Activated naive CD4-positive, alpha-beta T cell treated with anti-CD3 and anti-CD28 coated beads, Interleukin-2, amount 10 ng/mL, durations not matched to agents 7 days and 5 days (primary cell): ENCODE measurements around the gene TMEM233.

ENCODE experiments used
- CTCF ChIA-PET: fragments of 350-600 bp; sonication (Branson Sonifier 250); formaldehyde crosslinking; loops from one replicate; lab custom pipeline; 2021; ENCODE audit warnings: antibody characterized with exemption; lab: Charles Lee
- DNase-seq: peaks from one replicate; pipeline ENCODE4 v3.0.0-alpha.2; 2020
- H3K27ac Mint-ChIP-seq: one replicate; pipeline ENCODE4 v1.8.0; 2021; ENCODE audit warnings: mild to moderate bottlenecking, moderate library complexity, mixed read lengths
- H3K27me3 Mint-ChIP-seq: one replicate; pipeline ENCODE4 v1.8.0; 2021; ENCODE audit warnings: mild to moderate bottlenecking, mixed read lengths
- H3K36me3 Mint-ChIP-seq: one replicate; pipeline ENCODE4 v1.8.0; 2021; ENCODE audit warnings: mixed read lengths
- H3K4me1 Mint-ChIP-seq: one replicate; pipeline ENCODE4 v1.8.0; 2021; ENCODE audit warnings: mixed read lengths
- H3K4me3 Mint-ChIP-seq: one replicate; pipeline ENCODE4 v1.8.0; 2021; ENCODE audit warnings: mild to moderate bottlenecking, moderate library complexity, mixed read lengths
- H3K9me3 Mint-ChIP-seq: one replicate; pipeline ENCODE4 v1.8.0; 2021; ENCODE audit warnings: mixed read lengths

Gene TMEM233

DNA sequence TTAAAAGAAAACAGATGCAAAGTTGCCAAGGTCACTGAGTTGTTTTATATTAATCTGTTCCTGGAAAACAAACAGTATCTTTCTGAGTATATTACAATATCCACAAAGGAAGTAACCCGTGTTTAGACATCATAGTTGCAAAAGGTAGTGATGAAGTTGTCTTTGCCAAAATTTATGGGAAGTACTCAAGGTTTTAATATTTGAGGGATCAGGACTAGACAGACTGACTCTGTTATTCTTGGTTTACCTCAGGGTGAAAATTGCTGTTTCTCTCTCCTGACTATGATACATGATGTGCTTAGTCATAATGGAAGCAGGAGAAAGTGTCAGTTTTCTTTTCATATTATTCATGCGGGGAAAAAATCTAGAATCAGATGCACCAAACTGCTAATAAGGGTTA is 28.3 kb downstream of the TMEM233 start:
- CTCF ChIA-PET = interaction anchor here (0.6 to 0.8 kb wide), 3 partner anchors 21 to 215 kb away, joined by 3 read pairs; no protein-coding TSS in a partner anchor
- Mint-ChIP-seq H3K27me3 (peaks cover 31% of the 10 kb centered on the region), H3K4me1 (no peaks in the 10 kb centered on the region), H3K9me3 (peaks cover 5% of the 10 kb centered on the region), H3K36me3 (no peaks in the 10 kb centered on the region), H3K27ac (no peak overlapping the region), H3K4me3 (no peak overlapping the region)
- DNase-seq = no peak

- Mint-ChIP-seq H3K36me3 (no peaks in the 10 kb centered on the region), H3K27me3 (peaks cover 22% of the 10 kb centered on the region), H3K9me3 (no peaks in the 10 kb centered on the region), H3K4me3 (no peak overlapping the region), H3K4me1 (no peaks in the 10 kb centered on the region), H3K27ac (no peak overlapping the region)
- no peak for DNase-seq
- CTCF ChIA-PET = no interaction called here
Measured at GRCh38 chr12:119624966-119625365, 31.4 kb downstream of the TMEM233 start.

- Mint-ChIP-seq H3K4me1 (no peaks in the 10 kb centered on the region), H3K9me3 (no peaks in the 10 kb centered on the region), H3K4me3 (no peak overlapping the region), H3K27me3 (peaks cover 23% of the 10 kb centered on the region), H3K36me3 (no peaks in the 10 kb centered on the region), H3K27ac (no peak overlapping the region)
- CTCF ChIA-PET = interaction anchor here (1.0 kb wide), 1 partner anchor 19 kb away, joined by 3 read pairs; no protein-coding TSS in a partner anchor
- no peak for DNase-seq
Measured at GRCh38 chr12:119627019-119627643, 33.6 kb downstream of the TMEM233 start.

DNA sequence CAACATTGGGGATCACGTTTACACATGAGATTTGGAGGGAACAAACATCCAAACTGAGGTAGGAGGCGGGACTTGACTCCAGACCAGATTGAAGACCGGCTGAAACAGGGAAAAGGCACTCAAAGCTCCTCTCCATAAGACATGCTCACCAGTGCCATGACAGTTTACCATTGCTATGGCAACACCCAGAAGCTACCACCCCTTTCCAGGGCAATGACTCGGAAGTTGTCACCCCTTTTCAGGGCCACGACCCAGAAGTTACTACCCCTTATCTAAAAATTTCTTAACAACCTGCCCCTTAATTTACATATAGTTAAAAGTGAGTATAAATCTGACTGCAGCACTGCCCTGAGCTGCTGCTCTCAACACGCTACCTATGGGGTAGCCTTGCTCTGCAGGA is 34.1 kb downstream of the TMEM233 start:
- peaks cover 23% of the 10 kb centered on the region for H3K27me3 Mint-ChIP-seq
- DNase-seq = no peak
- H3K27ac Mint-ChIP-seq = no peak overlapping the region
- H3K4me3 Mint-ChIP-seq = no peak overlapping the region
- no peaks in the 10 kb centered on the region for H3K4me1 Mint-ChIP-seq
- no peaks in the 10 kb centered on the region for H3K9me3 Mint-ChIP-seq
- no peaks in the 10 kb centered on the region for H3K36me3 Mint-ChIP-seq
- CTCF ChIA-PET = interaction anchor here (1.0 kb wide), 1 partner anchor 19 kb away, joined by 3 read pairs; no protein-coding TSS in a partner anchor

DNA sequence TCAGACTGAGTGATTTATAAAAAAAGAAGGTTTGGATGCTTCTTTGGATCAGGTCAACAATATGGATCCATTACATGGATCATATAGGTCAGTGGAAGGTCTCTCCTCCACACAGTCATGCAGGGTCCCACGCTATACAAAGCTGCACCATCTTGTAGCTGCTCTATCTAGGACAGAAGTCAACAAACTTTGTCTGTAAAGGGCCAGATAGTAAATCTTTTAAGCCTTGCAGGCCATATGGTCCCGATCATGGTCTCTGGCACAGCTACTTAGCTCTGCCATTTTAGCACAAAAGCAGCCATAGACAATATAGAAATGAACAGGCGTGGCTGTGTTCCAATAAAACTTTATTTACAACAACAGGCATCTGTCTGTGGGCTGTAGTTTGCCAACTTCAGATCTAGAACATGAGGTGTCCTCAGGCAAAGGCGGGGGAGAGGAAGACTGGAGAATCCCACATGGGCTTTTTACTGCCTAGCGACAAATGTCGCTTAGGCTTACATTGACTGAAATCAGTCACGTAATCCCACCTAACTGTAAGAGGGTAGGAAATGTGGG is 36.7 kb downstream of the TMEM233 start:
- Mint-ChIP-seq H3K9me3 (no peaks in the 10 kb centered on the region), H3K36me3 (no peaks in the 10 kb centered on the region), H3K27ac (no peak overlapping the region), H3K4me1 (no peaks in the 10 kb centered on the region), H3K4me3 (no peak overlapping the region), H3K27me3 (peaks cover 24% of the 10 kb centered on the region)
- CTCF ChIA-PET = no interaction called here
- DNase-seq = no peak

GRCh38 chr12:119630962-119631550 is 37.5 kb downstream of the TMEM233 start:
- Mint-ChIP-seq H3K36me3 (no peaks in the 10 kb centered on the region), H3K27ac (no peak overlapping the region), H3K9me3 (no peaks in the 10 kb centered on the region), H3K4me1 (no peaks in the 10 kb centered on the region), H3K27me3 (peaks cover 31% of the 10 kb centered on the region), H3K4me3 (no peak overlapping the region)
- CTCF ChIA-PET = interaction anchor here (1.4 kb wide), 1 partner anchor 18 kb away, joined by 3 read pairs; no protein-coding TSS in a partner anchor
- no peak for DNase-seq

DNA sequence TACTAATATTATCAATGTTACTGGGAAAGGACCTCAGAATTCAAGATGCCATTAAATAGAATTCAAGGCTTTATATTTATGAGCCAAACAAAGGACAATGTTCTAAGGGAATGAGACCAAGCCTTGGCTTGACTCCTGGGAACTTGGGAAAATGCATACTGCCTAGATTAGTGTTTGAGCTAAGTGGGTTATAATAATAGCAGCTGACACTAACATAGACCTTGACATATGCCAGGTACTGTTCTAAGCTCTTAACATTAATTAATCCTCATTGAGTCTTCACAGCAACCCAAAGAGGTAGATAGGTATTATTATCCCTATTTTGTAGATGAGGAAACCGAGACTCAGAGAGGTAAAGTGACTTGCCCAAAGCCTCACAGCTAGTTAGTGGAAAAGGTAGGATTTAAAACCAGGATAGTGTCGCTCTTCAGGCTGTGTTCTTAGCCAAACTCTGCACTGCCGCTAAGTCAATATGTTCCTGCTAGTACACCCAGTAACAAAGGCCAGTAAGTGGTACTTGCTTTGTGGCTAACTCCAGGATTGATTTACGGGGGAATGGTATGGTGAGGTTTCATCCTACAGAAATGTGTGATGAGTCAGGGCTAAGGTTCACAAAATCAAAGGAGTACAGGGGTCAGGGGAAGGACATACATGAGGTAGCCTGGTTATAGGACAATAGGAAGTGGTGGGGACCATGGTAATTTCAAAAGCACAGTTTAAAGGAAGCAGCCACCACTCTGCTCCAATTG is 38.5 kb downstream of the TMEM233 start:
- no peak for DNase-seq
- Mint-ChIP-seq H3K4me1 (no peaks in the 10 kb centered on the region), H3K9me3 (no peaks in the 10 kb centered on the region), H3K4me3 (no peak overlapping the region), H3K27ac (no peak overlapping the region), H3K36me3 (no peaks in the 10 kb centered on the region), H3K27me3 (peaks cover 31% of the 10 kb centered on the region)
- CTCF ChIA-PET = interaction anchor here (1.4 kb wide), 1 partner anchor 17 kb away, joined by 3 read pairs; no protein-coding TSS in a partner anchor

DNA sequence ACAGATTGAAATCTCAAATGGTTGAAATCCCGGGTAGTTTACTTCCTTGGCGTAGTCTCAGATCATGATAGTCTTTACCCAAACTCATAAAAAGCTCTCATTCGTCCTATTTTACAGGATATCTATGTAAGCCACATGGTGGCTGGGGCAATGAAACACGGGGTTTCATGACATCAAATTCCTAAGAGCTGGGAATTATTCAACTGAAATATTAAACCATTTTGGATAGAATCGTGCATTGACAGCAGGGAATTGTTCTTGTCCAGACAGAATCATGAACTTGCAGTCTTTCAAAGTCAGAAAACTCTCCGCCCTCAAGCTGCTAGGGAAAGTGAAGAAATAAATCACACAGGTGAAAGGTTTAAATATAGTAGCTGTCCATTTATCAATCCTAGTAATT is 41.2 kb downstream of the TMEM233 start:
- Mint-ChIP-seq H3K9me3 (no peaks in the 10 kb centered on the region), H3K4me1 (no peaks in the 10 kb centered on the region), H3K27me3 (peaks cover 31% of the 10 kb centered on the region), H3K27ac (no peak overlapping the region), H3K4me3 (no peak overlapping the region), H3K36me3 (no peaks in the 10 kb centered on the region)
- no peak for DNase-seq
- CTCF ChIA-PET = interaction anchor here (1.3 kb wide), 1 partner anchor 15 kb away, joined by 4 read pairs; no protein-coding TSS in a partner anchor

GRCh38 chr12:119642986-119643385 is 49.4 kb downstream of the TMEM233 start:
- no peak for DNase-seq
- H3K9me3 Mint-ChIP-seq = no peaks in the 10 kb centered on the region
- no peaks in the 10 kb centered on the region for H3K36me3 Mint-ChIP-seq
- CTCF ChIA-PET = interaction anchor here (0.5 to 0.7 kb wide), 2 partner anchors 13 to 21 kb away, joined by 3 read pairs; no protein-coding TSS in a partner anchor
- H3K27ac Mint-ChIP-seq = no peak overlapping the region
- no peaks in the 10 kb centered on the region for H3K4me1 Mint-ChIP-seq
- H3K4me3 Mint-ChIP-seq = no peak overlapping the region
- H3K27me3 Mint-ChIP-seq = peaks cover 4% of the 10 kb centered on the region

DNA sequence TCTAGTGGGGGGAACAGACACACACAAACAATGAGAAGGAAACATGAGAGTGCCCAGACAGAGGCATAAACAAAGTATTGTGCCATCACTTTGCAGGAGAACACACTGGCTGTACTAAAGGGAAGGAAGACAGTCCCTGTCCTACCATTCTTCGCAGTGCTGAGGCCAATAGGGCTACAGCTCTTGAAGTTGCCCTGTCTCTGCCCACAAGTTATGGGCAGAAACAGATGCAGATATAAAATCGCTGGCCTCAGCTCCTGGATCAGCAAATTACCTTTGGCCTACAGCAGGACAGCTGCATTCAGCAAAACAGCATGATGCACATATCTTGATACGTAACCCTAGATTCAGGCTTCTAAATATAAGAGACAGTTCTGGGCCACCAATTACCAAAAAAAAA is 51.4 kb downstream of the TMEM233 start:
- Mint-ChIP-seq H3K4me3 (no peak overlapping the region), H3K27me3 (peaks cover 7% of the 10 kb centered on the region), H3K9me3 (no peaks in the 10 kb centered on the region), H3K27ac (no peak overlapping the region), H3K36me3 (no peaks in the 10 kb centered on the region), H3K4me1 (no peaks in the 10 kb centered on the region)
- CTCF ChIA-PET = interaction anchor here (0.8 kb wide), 1 partner anchor 50 kb away, joined by 3 read pairs; no protein-coding TSS in a partner anchor
- no peak for DNase-seq

DNA sequence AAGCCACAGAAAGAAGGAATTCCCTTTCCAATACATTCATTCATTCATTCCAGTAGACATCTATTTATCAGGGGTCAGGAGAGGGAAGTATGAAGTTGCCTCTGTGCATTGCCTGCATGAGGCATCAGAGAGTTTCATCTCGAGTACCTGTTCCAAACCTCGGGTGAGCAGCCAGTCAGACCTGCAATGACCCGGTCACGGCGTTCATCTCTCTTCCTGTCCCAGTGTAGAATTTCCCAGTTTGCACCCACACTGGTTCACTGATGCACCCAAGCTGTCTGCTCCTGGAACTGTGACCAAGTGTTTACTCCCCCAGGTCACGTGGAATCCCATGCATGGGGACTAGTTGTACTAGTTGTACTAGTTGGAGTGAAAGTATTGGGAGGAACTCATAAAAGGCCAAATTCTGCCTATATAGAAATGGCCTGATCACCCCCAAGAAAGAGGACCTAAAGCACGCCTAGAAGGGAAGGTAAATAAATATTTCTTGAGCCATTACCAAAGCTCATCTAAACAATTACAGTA is 52.0 kb downstream of the TMEM233 start:
- Mint-ChIP-seq H3K4me3 (no peak overlapping the region), H3K27me3 (peaks cover 7% of the 10 kb centered on the region), H3K9me3 (no peaks in the 10 kb centered on the region), H3K4me1 (no peaks in the 10 kb centered on the region), H3K36me3 (no peaks in the 10 kb centered on the region), H3K27ac (no peak overlapping the region)
- DNase-seq = no peak
- CTCF ChIA-PET = no interaction called here

- no peak for DNase-seq
- no peaks in the 10 kb centered on the region for H3K36me3 Mint-ChIP-seq
- peaks cover 10% of the 10 kb centered on the region for H3K9me3 Mint-ChIP-seq
- H3K4me1 Mint-ChIP-seq = no peaks in the 10 kb centered on the region
- H3K4me3 Mint-ChIP-seq = no peak overlapping the region
- H3K27me3 Mint-ChIP-seq = peaks cover 11% of the 10 kb centered on the region
- CTCF ChIA-PET = interaction anchor here (0.7 to 2.8 kb wide), 11 partner anchors 9 to 667 kb away, joined by 3 to 19 read pairs (median 4); no protein-coding TSS in a partner anchor
- H3K27ac Mint-ChIP-seq = no peak overlapping the region
Measured at GRCh38 chr12:119649202-119649808, 55.7 kb downstream of the TMEM233 start.

DNA sequence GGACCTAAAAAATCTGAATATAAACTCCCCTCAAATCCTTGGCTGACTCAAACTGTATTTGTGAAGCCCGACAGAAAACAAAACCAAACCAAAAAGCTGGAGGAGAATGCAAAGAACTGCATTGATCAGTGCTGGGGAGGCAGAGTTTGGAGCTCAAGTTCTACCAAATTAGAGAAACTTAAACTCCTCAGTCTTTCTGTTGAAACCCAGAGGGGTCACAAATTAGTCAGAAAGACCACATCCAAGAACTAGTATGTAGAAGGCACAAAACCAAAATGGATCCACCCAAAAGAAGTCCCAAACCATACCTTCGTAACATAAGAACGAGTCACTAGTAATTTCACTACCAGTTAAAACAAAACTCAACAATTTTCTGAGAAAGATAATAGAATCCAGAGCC is 59.1 kb downstream of the TMEM233 start:
- H3K4me3 Mint-ChIP-seq = no peak overlapping the region
- H3K36me3 Mint-ChIP-seq = no peaks in the 10 kb centered on the region
- peaks cover 11% of the 10 kb centered on the region for H3K27me3 Mint-ChIP-seq
- DNase-seq = no peak
- no peak overlapping the region for H3K27ac Mint-ChIP-seq
- H3K4me1 Mint-ChIP-seq = no peaks in the 10 kb centered on the region
- peaks cover 10% of the 10 kb centered on the region for H3K9me3 Mint-ChIP-seq
- CTCF ChIA-PET = no interaction called here
